GM12878 (cell line): ENCODE measurements around the gene NHLRC4.

Experiments
- CBFB ChIP-seq: IDR thresholded peaks from 2 replicates; pipeline ENCODE4 v1.6.1; 2016; ENCODE audit warnings: antibody characterized with exemption, low read depth
- CHD2 ChIP-seq: IDR thresholded peaks from 2 replicates; pipeline ENCODE4 v1.6.1; 2011; ENCODE audit warnings: low read depth, low read length, improper control_type of control experiment, borderline replicate concordance
- EP300 ChIP-seq, 2 experiments: fragments of 150-350 bp in 1 of 2; IDR thresholded peaks; 2 replicates each; pipeline ENCODE4 v1.6.1; 2011 to 2012; ENCODE audit warnings: low read depth in 2 of 2, low read length in 2 of 2, borderline replicate concordance in 1 of 2, improper control_type of control experiment in 1 of 2, inconsistent platforms in 1 of 2; ENCODE audit not compliant: control insufficient read depth in 1 of 2
- EZH2 ChIP-seq: IDR thresholded peaks from 2 replicates; pipeline ENCODE4 v1.6.1; 2012; ENCODE audit warnings: low read depth, mild to moderate bottlenecking, control low read depth, inconsistent platforms, low read length, borderline replicate concordance; ENCODE audit not compliant: control insufficient read depth
- NFYB ChIP-seq: IDR thresholded peaks from 2 replicates; pipeline ENCODE4 v1.6.1; 2011; ENCODE audit warnings: low read depth, mild to moderate bottlenecking, low read length, improper control_type of control experiment, moderate library complexity; ENCODE audit not compliant: insufficient read depth
- POLR2A ChIP-seq: IDR thresholded peaks from 2 replicates; pipeline ENCODE4 v1.6.1; 2011; ENCODE audit warnings: low read depth, mild to moderate bottlenecking, low read length
- POLR2AphosphoS5 ChIP-seq: IDR thresholded peaks from 2 replicates; pipeline ENCODE4 v1.6.1; 2011; ENCODE audit warnings: mild to moderate bottlenecking, low read length, inconsistent platforms
- TAF1 ChIP-seq: IDR thresholded peaks from 2 replicates; pipeline ENCODE4 v1.6.1; 2011; ENCODE audit warnings: mild to moderate bottlenecking, low read depth, low read length, borderline replicate concordance
- TCF12 ChIP-seq: IDR thresholded peaks from 2 replicates; pipeline ENCODE4 v1.6.1; 2011; ENCODE audit warnings: low read depth, mild to moderate bottlenecking, low read length
- ZNF24 ChIP-seq: fragments of 450-650 bp; IDR thresholded peaks from 2 replicates; pipeline ENCODE4 v1.6.1; 2017; ENCODE audit warnings: antibody characterized with exemption, mild to moderate bottlenecking
- TF ChIP-seq, protein P1 (sequence below), 3 experiments: IDR thresholded peaks in 2 of 3; conservative IDR thresholded peaks in 1 of 3; 2 replicates each; pipeline ENCODE4 v1.5.1; 2011; ENCODE audit warnings: low read depth in 3 of 3, low read length in 3 of 3, mild to moderate bottlenecking in 3 of 3, control low read depth in 2 of 3, moderate library complexity in 2 of 3, inconsistent platforms in 1 of 3, mixed read lengths in 1 of 3; ENCODE audit not compliant: control insufficient read depth in 2 of 3, insufficient read depth in 1 of 3; ENCODE audit errors: extremely low read depth in 1 of 3
- TF ChIP-seq, protein P2 (sequence below): fragments of 450-650 bp; IDR thresholded peaks from 2 replicates; pipeline ENCODE4 v1.6.1; 2017; ENCODE audit warnings: mild to moderate bottlenecking
- TF ChIP-seq, protein P3 (sequence below): IDR thresholded peaks from 2 replicates; pipeline ENCODE4 v1.6.1; 2012; ENCODE audit warnings: mild to moderate bottlenecking, low read depth, low read length

DNA sequence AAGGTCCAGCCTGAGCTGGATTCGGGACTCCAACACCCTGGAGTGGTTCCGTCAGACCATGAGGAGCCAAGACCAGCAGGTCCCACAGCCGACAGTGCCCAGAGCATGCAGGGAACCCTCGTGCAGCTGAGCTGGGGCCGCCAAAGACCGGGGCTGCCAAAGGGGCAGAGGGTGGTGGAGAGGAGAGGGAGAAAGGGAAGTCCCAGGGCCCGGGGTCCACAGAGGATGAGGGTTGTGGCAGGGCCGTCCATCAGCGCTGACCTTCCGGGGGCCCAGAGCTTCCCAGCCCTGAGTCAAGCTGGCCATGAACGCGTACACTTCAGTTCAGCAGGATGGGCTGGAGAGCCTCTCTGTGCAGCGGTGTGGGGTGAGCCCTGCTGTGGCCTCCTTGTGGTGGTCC is 46.0 kb upstream of the NHLRC4 start:
- TF ChIP-seq ZNF24: no peak
- TF ChIP-seq, protein P1, sequence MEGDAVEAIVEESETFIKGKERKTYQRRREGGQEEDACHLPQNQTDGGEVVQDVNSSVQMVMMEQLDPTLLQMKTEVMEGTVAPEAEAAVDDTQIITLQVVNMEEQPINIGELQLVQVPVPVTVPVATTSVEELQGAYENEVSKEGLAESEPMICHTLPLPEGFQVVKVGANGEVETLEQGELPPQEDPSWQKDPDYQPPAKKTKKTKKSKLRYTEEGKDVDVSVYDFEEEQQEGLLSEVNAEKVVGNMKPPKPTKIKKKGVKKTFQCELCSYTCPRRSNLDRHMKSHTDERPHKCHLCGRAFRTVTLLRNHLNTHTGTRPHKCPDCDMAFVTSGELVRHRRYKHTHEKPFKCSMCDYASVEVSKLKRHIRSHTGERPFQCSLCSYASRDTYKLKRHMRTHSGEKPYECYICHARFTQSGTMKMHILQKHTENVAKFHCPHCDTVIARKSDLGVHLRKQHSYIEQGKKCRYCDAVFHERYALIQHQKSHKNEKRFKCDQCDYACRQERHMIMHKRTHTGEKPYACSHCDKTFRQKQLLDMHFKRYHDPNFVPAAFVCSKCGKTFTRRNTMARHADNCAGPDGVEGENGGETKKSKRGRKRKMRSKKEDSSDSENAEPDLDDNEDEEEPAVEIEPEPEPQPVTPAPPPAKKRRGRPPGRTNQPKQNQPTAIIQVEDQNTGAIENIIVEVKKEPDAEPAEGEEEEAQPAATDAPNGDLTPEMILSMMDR (IDR thresholded peaks at IDR 0.05 in 2 of 3, conservative IDR thresholded peaks at IDR 0.05 in 1 of 3; ENCODE audit: control insufficient read depth in 2 of 3, extremely low read depth in 1 of 3, insufficient read depth in 1 of 3, low read depth in 3 of 3, low read length in 3 of 3): no peak
- no peak for TF ChIP-seq EZH2
- TF ChIP-seq EP300 (IDR thresholded peaks at IDR 0.05; ENCODE audit: borderline replicate concordance in 1 of 2, control insufficient read depth in 1 of 2, low read depth in 2 of 2, low read length in 2 of 2): no peak
- TF ChIP-seq, protein P2, sequence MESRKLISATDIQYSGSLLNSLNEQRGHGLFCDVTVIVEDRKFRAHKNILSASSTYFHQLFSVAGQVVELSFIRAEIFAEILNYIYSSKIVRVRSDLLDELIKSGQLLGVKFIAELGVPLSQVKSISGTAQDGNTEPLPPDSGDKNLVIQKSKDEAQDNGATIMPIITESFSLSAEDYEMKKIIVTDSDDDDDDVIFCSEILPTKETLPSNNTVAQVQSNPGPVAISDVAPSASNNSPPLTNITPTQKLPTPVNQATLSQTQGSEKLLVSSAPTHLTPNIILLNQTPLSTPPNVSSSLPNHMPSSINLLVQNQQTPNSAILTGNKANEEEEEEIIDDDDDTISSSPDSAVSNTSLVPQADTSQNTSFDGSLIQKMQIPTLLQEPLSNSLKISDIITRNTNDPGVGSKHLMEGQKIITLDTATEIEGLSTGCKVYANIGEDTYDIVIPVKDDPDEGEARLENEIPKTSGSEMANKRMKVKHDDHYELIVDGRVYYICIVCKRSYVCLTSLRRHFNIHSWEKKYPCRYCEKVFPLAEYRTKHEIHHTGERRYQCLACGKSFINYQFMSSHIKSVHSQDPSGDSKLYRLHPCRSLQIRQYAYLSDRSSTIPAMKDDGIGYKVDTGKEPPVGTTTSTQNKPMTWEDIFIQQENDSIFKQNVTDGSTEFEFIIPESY: no peak
- TF ChIP-seq POLR2AphosphoS5: no peak
- TF ChIP-seq NFYB: no peak
- no peak for TF ChIP-seq POLR2A
- TF ChIP-seq, protein P3, sequence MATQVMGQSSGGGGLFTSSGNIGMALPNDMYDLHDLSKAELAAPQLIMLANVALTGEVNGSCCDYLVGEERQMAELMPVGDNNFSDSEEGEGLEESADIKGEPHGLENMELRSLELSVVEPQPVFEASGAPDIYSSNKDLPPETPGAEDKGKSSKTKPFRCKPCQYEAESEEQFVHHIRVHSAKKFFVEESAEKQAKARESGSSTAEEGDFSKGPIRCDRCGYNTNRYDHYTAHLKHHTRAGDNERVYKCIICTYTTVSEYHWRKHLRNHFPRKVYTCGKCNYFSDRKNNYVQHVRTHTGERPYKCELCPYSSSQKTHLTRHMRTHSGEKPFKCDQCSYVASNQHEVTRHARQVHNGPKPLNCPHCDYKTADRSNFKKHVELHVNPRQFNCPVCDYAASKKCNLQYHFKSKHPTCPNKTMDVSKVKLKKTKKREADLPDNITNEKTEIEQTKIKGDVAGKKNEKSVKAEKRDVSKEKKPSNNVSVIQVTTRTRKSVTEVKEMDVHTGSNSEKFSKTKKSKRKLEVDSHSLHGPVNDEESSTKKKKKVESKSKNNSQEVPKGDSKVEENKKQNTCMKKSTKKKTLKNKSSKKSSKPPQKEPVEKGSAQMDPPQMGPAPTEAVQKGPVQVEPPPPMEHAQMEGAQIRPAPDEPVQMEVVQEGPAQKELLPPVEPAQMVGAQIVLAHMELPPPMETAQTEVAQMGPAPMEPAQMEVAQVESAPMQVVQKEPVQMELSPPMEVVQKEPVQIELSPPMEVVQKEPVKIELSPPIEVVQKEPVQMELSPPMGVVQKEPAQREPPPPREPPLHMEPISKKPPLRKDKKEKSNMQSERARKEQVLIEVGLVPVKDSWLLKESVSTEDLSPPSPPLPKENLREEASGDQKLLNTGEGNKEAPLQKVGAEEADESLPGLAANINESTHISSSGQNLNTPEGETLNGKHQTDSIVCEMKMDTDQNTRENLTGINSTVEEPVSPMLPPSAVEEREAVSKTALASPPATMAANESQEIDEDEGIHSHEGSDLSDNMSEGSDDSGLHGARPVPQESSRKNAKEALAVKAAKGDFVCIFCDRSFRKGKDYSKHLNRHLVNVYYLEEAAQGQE: no peak
- no peak for TF ChIP-seq CBFB
- TF ChIP-seq CHD2: no peak
- TF ChIP-seq TAF1: no peak
- no peak for TF ChIP-seq TCF12
